ENCODE data around the gene RRP15.

RRP15 gene

GRCh38 chr1:218273762-218274479 lies 11.2 kb upstream of the RRP15 start:
- TF ChIP-seq GATA2 (IDR thresholded peaks at IDR 0.05; ENCODE audit: low read depth, low read length) = no peak
- no peak for TF ChIP-seq GATA3 (IDR thresholded peaks at IDR 0.05; ENCODE audit: low read depth, low read length)

- TF ChIP-seq GATA3 (IDR thresholded peaks at IDR 0.05; ENCODE audit: low read depth, low read length) = no peak
- no peak for TF ChIP-seq GATA2 (IDR thresholded peaks at IDR 0.05; ENCODE audit: low read depth, low read length)
These were observed 10.6 kb upstream of the RRP15 start for GRCh38 chr1:218274511-218274910.

GRCh38 chr1:218275823-218276222 lies 9.3 kb upstream of the RRP15 start:
- TF ChIP-seq GATA3 (IDR thresholded peaks at IDR 0.05; ENCODE audit: low read depth, low read length) (no peak), GATA2 (IDR thresholded peaks at IDR 0.05; ENCODE audit: low read depth, low read length) (no peak)

GRCh38 chr1:218281285-218281684 lies 3.8 kb upstream of the RRP15 start:
- TF ChIP-seq GATA2 (IDR thresholded peaks at IDR 0.05; ENCODE audit: low read depth, low read length) = no peak
- TF ChIP-seq GATA3 (IDR thresholded peaks at IDR 0.05; ENCODE audit: low read depth, low read length) = no peak

- no peak for TF ChIP-seq GATA3 (IDR thresholded peaks at IDR 0.05; ENCODE audit: low read depth, low read length)
- TF ChIP-seq GATA2 (IDR thresholded peaks at IDR 0.05; ENCODE audit: low read depth, low read length) = no peak
These were observed 646 bp upstream of the RRP15 start for GRCh38 chr1:218284377-218284916.

GRCh38 chr1:218292515-218292914 lies 7.4 kb downstream of the RRP15 start:
- no peak for TF ChIP-seq GATA3 (IDR thresholded peaks at IDR 0.05; ENCODE audit: low read depth, low read length)
- TF ChIP-seq GATA2 (IDR thresholded peaks at IDR 0.05; ENCODE audit: low read depth, low read length) = no peak

- TF ChIP-seq GATA2 (IDR thresholded peaks at IDR 0.05; ENCODE audit: low read depth, low read length) = no peak
- TF ChIP-seq GATA3 (IDR thresholded peaks at IDR 0.05; ENCODE audit: low read depth, low read length) = no peak
These were observed 9.5 kb downstream of the RRP15 start for GRCh38 chr1:218294546-218294945.

GRCh38 chr1:218296162-218296561 lies 11.1 kb downstream of the RRP15 start:
- TF ChIP-seq GATA3 (IDR thresholded peaks at IDR 0.05; ENCODE audit: low read depth, low read length) (no peak), GATA2 (IDR thresholded peaks at IDR 0.05; ENCODE audit: low read depth, low read length) (no peak)

GRCh38 chr1:218297461-218297860 lies 12.4 kb downstream of the RRP15 start:
- TF ChIP-seq GATA3 (IDR thresholded peaks at IDR 0.05; ENCODE audit: low read depth, low read length) (no peak), GATA2 (IDR thresholded peaks at IDR 0.05; ENCODE audit: low read depth, low read length) (no peak)

GRCh38 chr1:218297867-218298266 lies 12.8 kb downstream of the RRP15 start:
- TF ChIP-seq GATA2 (IDR thresholded peaks at IDR 0.05; ENCODE audit: low read depth, low read length) (no peak), GATA3 (IDR thresholded peaks at IDR 0.05; ENCODE audit: low read depth, low read length) (no peak)

- no peak for TF ChIP-seq GATA2 (IDR thresholded peaks at IDR 0.05; ENCODE audit: low read depth, low read length)
- TF ChIP-seq GATA3 (IDR thresholded peaks at IDR 0.05; ENCODE audit: low read depth, low read length) = no peak
These were observed 13.3 kb downstream of the RRP15 start for GRCh38 chr1:218298398-218298797.

GRCh38 chr1:218299416-218299815 lies 14.3 kb downstream of the RRP15 start:
- no peak for TF ChIP-seq GATA3 (IDR thresholded peaks at IDR 0.05; ENCODE audit: low read depth, low read length)
- no peak for TF ChIP-seq GATA2 (IDR thresholded peaks at IDR 0.05; ENCODE audit: low read depth, low read length)

GRCh38 chr1:218301217-218301616 lies 16.1 kb downstream of the RRP15 start:
- TF ChIP-seq GATA3 (IDR thresholded peaks at IDR 0.05; ENCODE audit: low read depth, low read length) = no peak
- TF ChIP-seq GATA2 (IDR thresholded peaks at IDR 0.05; ENCODE audit: low read depth, low read length) = no peak

- TF ChIP-seq GATA2 (IDR thresholded peaks at IDR 0.05; ENCODE audit: low read depth, low read length) (no peak), GATA3 (IDR thresholded peaks at IDR 0.05; ENCODE audit: low read depth, low read length) (no peak)
These were observed 17.1 kb downstream of the RRP15 start for GRCh38 chr1:218302155-218302554.

- no peak for TF ChIP-seq GATA2 (IDR thresholded peaks at IDR 0.05; ENCODE audit: low read depth, low read length)
- no peak for TF ChIP-seq GATA3 (IDR thresholded peaks at IDR 0.05; ENCODE audit: low read depth, low read length)
These were observed 18.2 kb downstream of the RRP15 start for GRCh38 chr1:218303176-218303879.
